Tibial artery (tissue), 4 donors: ENCODE measurements around the gene SYPL1.

Experiments
- DNase-seq, 2 donors: peaks; one replicate each; pipeline ENCODE4 v3.0.0-alpha.2; 2019
- H3K27ac ChIP-seq, 2 donors: fragments of 200-600 bp; sonication (generic) in 1 of 2; 1 replicate in 1 of 2; 2 replicates in 1 of 2; pipeline ENCODE4 v1.5.1; 2018 to 2019; ENCODE audit warnings: mild to moderate bottlenecking in 1 of 2
- H3K27me3 ChIP-seq, 2 donors: fragments of 200-600 bp; sonication (generic) in 1 of 2; one replicate each; pipeline versions ENCODE4 v1.5.1 to v1.6.0; 2016 to 2019
- H3K36me3 ChIP-seq, 3 donors: fragments of 200-600 bp; sonication (generic) in 2 of 3; one replicate each; pipeline ENCODE4 v1.5.1; 2016 to 2019; ENCODE audit warnings: mild to moderate bottlenecking in 2 of 3
- H3K4me1 ChIP-seq, 4 donors: fragments of 200-600 bp; sonication (generic) in 2 of 4; 1 replicate in 3 of 4; 2 replicates in 1 of 4; pipeline ENCODE4 v1.5.1; 2016 to 2019
- H3K4me3 ChIP-seq, 2 donors: fragments of 200-600 bp; sonication (generic) in 1 of 2; 1 replicate in 1 of 2; 2 replicates in 1 of 2; pipeline ENCODE4 v1.5.1; 2018 to 2019; ENCODE audit warnings: mild to moderate bottlenecking in 2 of 2
- H3K9me3 ChIP-seq, 3 donors: fragments of 200-600 bp; sonication (generic) in 1 of 3; one replicate each; pipeline ENCODE4 v1.5.1; 2016 to 2019
- intact Hi-C: fragments of 100-400 bp; cut with DNase I; formaldehyde crosslinking; loops from one replicate; pipeline ENCODE4 v1.15.0; 2023; ENCODE audit warnings: low total_unique reads
- TF ChIP-seq, protein P1 (sequence below), 2 experiments: fragments of 200-600 bp in 1 of 2; fragments of 450-650 bp in 1 of 2; IDR thresholded peaks; one replicate each; pipeline ENCODE4 v1.5.1; 2017 to 2019; ENCODE audit warnings: antibody characterized with exemption in 2 of 2, mild to moderate bottlenecking in 1 of 2, moderate library complexity in 1 of 2

The SYPL1 gene

DNA sequence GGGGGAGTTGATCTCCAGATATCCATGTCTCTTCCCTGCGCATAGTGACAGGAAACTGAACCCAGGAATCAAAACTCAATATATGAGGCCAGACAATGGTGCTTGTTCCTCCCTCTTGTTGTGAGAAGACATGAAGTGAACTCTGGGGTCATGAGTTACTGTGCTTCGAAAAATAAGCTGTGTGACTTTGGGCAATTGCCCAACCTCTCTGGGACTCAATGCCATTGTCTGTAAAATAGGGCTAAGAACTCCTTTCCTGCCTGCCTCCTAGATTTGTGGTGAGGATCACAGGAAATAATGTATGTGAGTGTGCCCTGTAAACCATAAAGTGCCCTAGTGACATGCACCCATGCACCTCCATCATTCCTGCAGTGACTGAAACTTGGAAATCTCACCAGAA is 48.4 kb downstream of the SYPL1 start:
- no peak overlapping the region for H3K27ac ChIP-seq
- H3K4me3 ChIP-seq: no peak overlapping the region
- no peaks in the 10 kb centered on the region for H3K36me3 ChIP-seq
- TF ChIP-seq, protein P1, sequence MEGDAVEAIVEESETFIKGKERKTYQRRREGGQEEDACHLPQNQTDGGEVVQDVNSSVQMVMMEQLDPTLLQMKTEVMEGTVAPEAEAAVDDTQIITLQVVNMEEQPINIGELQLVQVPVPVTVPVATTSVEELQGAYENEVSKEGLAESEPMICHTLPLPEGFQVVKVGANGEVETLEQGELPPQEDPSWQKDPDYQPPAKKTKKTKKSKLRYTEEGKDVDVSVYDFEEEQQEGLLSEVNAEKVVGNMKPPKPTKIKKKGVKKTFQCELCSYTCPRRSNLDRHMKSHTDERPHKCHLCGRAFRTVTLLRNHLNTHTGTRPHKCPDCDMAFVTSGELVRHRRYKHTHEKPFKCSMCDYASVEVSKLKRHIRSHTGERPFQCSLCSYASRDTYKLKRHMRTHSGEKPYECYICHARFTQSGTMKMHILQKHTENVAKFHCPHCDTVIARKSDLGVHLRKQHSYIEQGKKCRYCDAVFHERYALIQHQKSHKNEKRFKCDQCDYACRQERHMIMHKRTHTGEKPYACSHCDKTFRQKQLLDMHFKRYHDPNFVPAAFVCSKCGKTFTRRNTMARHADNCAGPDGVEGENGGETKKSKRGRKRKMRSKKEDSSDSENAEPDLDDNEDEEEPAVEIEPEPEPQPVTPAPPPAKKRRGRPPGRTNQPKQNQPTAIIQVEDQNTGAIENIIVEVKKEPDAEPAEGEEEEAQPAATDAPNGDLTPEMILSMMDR (IDR thresholded peaks at IDR 0.05): no peak
- H3K9me3 ChIP-seq: no peaks in the 10 kb centered on the region
- DNase-seq: no peak
- H3K27me3 ChIP-seq: no peaks in the 10 kb centered on the region
- H3K4me1 ChIP-seq: peaks cover 0 to 29% (median 12%) of the 10 kb centered on the region in 4 donors
- intact Hi-C loops: no loop called here

DNA sequence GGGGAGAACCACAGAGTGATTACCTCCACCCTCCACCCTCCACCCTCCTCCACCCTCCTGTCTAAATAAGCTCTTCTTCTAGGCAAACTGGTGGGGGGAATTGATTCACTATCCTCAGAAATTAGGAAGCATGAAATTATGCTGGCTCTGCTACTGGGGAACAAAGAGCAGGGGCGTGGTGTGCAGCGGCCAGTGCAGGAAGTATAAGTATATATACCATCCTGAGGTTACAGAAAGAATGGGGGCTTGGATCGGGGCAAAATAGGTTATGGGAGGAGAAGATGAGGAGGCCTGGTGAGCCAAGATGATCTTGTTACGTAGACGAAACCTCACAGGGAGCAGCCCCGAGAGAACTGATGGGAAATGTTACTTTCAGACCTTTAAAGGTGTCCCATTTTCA is 49.1 kb downstream of the SYPL1 start:
- DNase-seq: no peak
- no peak overlapping the region for H3K27ac ChIP-seq
- no peaks in the 10 kb centered on the region for H3K27me3 ChIP-seq
- H3K36me3 ChIP-seq: no peaks in the 10 kb centered on the region
- H3K4me3 ChIP-seq: no peak overlapping the region
- intact Hi-C loops: no loop called here
- TF ChIP-seq, protein P1 (IDR thresholded peaks at IDR 0.05): no peak
- peaks cover 0 to 36% (median 12%) of the 10 kb centered on the region in 4 donors for H3K4me1 ChIP-seq
- H3K9me3 ChIP-seq: no peaks in the 10 kb centered on the region

DNA sequence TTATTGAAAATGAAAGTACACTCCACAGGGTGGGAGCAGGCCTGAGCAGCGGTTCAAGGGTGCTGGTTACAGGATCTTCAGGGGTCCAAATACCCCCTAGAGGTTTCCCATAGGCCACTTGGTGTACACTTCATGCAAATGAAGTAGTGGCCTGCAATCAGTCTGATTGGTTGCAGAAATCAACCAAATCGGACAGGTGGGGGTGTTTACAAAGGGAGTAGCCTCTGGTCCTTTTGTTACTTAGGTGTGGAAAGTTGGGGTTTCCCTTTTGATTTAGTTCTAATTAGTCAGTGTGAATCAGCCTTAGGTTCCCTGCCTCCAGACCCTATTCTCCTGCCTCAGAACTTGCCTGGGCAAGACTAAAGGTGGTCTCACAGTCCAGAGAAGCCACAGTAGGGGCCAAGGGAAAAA is 49.6 kb downstream of the SYPL1 start:
- Histone ChIP-seq H3K27me3 (no peaks in the 10 kb centered on the region), H3K4me1 (peaks cover 0 to 39% (median 12%) of the 10 kb centered on the region in 4 donors), H3K9me3 (no peaks in the 10 kb centered on the region), H3K27ac (no peak overlapping the region), H3K4me3 (no peak overlapping the region), H3K36me3 (no peaks in the 10 kb centered on the region)
- TF ChIP-seq, protein P1 (IDR thresholded peaks at IDR 0.05): no peak
- DNase-seq: no peak
- intact Hi-C loops: no loop called here

DNA sequence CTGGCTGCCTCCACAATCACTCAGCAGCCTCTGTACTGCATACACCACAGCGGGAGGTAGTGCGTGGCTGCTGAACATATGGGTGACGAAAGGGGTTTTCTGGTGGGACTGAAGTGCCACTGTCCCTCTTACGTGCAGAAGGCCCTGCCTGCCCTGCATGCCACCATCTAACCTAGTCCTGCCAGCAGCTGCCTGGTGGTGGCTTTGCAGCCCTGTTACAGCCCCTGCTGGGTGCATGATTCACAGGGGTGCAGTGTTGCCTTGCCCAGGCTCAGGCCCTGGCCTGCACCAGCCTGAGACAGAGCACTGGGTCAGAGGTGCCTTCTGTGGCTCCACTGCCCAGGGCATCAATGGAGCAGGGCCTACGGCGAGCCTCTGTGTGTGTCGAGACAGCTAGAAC is 50.1 kb downstream of the SYPL1 start:
- TF ChIP-seq, protein P1 (IDR thresholded peaks at IDR 0.05): no peak
- Histone ChIP-seq H3K27me3 (no peaks in the 10 kb centered on the region), H3K4me3 (no peak overlapping the region), H3K9me3 (no peaks in the 10 kb centered on the region), H3K4me1 (peaks cover 0 to 39% (median 13%) of the 10 kb centered on the region in 4 donors), H3K36me3 (no peaks in the 10 kb centered on the region), H3K27ac (no peak overlapping the region)
- DNase-seq: no peak
- intact Hi-C loops: no loop called here

DNA sequence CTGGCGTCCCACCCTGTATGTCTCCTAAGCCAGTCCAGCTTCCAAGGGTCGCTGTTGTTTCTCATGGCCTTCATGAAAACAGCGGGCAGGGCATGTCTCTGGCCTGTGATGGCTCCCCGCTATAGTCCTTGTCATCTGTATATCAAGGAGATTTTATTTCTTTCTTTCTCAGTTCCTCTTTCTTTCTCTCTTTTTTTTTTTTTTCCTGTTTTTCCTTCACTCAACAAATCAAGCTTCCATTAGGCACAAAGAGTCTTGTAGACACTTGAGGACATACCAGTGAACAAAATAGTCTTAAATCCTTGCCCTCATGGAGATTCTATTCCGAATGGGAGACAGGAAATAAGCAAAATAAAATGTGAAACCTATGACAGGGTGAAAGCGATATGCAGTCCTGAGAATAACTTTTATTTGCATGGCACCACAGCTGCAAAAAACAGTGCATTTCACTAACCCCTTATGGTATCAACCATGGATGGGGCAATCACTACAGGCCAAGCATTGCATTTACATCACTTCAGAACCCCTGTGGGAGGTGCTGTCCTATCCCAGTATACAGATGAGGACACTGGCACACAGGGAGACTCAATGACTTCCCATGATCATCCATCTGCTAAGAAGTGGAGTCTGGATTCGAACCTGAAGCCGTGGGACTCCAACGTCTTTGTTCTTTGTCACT is 50.7 kb downstream of the SYPL1 start:
- TF ChIP-seq, protein P1 (IDR thresholded peaks at IDR 0.05): no peak
- Histone ChIP-seq H3K27me3 (no peaks in the 10 kb centered on the region), H3K4me1 (peaks cover 0 to 39% (median 13%) of the 10 kb centered on the region in 4 donors), H3K27ac (no peak overlapping the region), H3K9me3 (no peaks in the 10 kb centered on the region), H3K4me3 (no peak overlapping the region), H3K36me3 (no peaks in the 10 kb centered on the region)
- intact Hi-C loops: no loop called here
- no peak for DNase-seq
